22Rv1 (cell line): ENCODE data around the gene AMBN.
"Not testable (repeated sequence)": the region's sequence is repeated elsewhere in the genome, so short reads cannot be mapped to it uniquely, and the experiment has no call there.

Experiments used
- H3K27ac ChIP-seq: fragments of 450-650 bp; 2 replicates; pipeline ENCODE4 v1.5.1; 2017
- ZFX ChIP-seq: fragments of 450-650 bp; IDR thresholded peaks from 2 replicates; pipeline ENCODE4 v1.6.1; 2017; ENCODE audit warnings: antibody characterized with exemption, borderline replicate concordance
- TF ChIP-seq, protein P1 (sequence below): fragments of 450-650 bp; IDR thresholded peaks from 2 replicates; pipeline ENCODE4 v1.5.1; 2017; ENCODE audit warnings: mild to moderate bottlenecking

AMBN gene

DNA sequence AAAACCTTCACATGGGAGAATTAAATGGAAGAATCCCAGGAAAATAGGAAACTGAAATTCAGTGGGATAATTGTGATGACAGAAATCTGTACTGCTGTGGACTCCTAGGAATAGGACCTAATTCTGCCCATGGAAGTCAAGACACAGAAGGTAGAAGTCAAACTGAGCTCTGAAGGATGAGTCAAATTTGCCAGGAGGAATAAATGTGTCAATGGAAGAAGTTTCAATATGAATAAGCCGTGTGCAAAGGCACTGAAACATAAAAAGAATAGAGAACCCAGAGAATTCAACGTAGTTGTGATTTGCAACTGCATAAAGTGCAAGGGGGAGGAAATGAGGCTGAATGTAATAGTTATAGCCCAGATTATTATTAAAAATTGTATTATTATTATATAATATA is 48.1 kb downstream of the AMBN start:
- TF ChIP-seq, protein P1, sequence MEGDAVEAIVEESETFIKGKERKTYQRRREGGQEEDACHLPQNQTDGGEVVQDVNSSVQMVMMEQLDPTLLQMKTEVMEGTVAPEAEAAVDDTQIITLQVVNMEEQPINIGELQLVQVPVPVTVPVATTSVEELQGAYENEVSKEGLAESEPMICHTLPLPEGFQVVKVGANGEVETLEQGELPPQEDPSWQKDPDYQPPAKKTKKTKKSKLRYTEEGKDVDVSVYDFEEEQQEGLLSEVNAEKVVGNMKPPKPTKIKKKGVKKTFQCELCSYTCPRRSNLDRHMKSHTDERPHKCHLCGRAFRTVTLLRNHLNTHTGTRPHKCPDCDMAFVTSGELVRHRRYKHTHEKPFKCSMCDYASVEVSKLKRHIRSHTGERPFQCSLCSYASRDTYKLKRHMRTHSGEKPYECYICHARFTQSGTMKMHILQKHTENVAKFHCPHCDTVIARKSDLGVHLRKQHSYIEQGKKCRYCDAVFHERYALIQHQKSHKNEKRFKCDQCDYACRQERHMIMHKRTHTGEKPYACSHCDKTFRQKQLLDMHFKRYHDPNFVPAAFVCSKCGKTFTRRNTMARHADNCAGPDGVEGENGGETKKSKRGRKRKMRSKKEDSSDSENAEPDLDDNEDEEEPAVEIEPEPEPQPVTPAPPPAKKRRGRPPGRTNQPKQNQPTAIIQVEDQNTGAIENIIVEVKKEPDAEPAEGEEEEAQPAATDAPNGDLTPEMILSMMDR = no peak
- no peak for TF ChIP-seq ZFX

GRCh38 chr4:70650741-70651140 is 58.7 kb downstream of the AMBN start:
- H3K27ac ChIP-seq = not testable (repeated sequence)

More for the DNA sequence above, 48.1 kb downstream of the AMBN start:
- no peak overlapping the region for H3K27ac ChIP-seq

GRCh38 chr4:70651864-70652506 is 59.9 kb downstream of the AMBN start:
- TF ChIP-seq ZFX = no peak
- TF ChIP-seq, protein P1 = peak; percentile 71
- no peak overlapping the region for H3K27ac ChIP-seq

DNA sequence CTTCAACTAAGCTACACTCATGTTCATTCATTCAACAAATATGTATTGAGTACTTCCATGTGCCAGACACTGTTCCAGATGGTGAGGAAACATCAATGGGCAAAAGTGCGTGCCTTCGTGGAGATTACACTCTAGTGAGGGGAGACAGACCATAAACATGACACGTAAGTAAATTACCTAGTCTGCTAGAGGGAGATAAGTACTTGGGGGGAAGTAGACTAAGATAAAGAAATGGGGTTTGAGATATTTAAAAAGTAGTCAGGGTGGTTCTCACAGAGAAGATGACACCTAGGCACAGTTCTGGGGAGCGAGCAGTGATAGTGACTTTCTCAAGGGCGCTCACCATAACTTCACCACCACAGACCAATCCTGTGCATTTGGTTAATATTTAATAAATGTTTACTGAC is 62.6 kb downstream of the AMBN start:
- TF ChIP-seq, protein P1 = no peak
- TF ChIP-seq ZFX = no peak
- no peak overlapping the region for H3K27ac ChIP-seq
